GM21360 (cell line): Measurements from ENCODE around the gene STARD6.
"Not testable (repeated sequence)": the region's sequence is repeated elsewhere in the genome, so short reads cannot be mapped to it uniquely, and the experiment has no call there.

Experiments used
- ATAC-seq: cut with Tn5 transposase; IDR thresholded peaks from one replicate; pipeline ENCODE4 v1.9.1; 2021; ENCODE audit warnings: mild to moderate bottlenecking, moderate library complexity; ENCODE audit not compliant: unreplicated experiment

Gene STARD6

DNA sequence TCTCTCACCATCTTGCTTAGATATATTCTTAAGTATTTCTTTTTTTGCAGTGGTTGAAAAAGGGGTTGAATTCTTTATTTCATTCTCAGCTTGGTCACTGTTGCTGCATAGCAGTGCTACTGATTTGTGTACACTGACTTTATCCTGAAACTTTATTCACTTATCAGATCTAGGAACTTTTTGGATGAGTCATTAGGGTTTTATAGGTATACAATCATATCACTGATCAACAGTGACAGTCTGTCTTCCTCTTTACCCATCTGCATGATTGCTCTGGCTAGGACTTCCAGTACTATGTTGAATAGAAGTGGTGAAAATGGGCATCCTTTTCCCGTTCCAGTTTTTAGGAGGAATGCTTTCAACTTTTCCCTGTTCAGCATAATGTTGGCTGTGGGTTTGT lies 6.5 kb downstream of the STARD6 start:
- ATAC-seq: no peak

DNA sequence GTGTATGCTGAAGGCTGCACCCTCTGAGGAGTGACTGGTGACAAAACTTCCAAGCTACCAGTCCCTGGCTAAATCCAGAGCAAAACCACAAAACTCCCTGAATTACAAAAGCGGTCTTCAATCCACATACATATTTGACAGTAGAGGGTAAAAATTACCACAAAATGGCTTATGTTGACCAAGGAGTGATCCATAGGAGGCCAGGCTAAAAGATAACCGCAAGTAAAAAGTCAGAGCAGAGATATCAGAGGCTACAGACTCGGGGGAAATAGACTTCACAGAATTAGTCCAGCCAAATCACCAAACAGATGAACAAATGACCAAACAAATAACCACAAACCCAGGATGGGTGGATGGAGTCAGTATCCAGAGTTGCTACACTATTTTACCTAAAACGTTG lies 19.4 kb downstream of the STARD6 start:
- no peak for ATAC-seq

DNA sequence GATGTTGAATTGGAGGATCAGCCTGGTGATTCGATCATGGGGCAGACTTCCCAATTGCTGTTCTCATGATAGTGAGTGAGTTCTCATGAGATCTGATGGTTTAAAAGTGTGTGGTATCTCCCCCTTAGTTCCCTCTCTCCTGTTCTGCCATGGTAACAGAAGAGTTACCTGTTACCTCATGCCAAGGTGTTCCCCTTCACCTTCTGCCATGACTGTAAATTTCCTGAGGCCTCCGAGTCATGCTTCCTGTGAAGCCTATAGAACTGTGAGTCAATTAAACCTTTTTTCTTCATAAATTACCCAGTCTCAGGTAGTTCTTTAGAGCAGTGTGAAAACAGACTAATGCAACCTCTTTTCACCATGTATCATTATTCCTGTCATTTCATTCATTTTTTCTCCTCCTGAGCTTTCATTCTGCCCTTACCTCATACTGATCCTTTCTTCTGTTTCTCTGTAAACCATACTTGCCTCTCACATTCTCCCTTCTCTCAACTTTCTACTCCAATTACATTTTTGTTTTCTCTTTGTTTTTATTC lies 22.0 kb downstream of the STARD6 start:
- ATAC-seq: no peak

DNA sequence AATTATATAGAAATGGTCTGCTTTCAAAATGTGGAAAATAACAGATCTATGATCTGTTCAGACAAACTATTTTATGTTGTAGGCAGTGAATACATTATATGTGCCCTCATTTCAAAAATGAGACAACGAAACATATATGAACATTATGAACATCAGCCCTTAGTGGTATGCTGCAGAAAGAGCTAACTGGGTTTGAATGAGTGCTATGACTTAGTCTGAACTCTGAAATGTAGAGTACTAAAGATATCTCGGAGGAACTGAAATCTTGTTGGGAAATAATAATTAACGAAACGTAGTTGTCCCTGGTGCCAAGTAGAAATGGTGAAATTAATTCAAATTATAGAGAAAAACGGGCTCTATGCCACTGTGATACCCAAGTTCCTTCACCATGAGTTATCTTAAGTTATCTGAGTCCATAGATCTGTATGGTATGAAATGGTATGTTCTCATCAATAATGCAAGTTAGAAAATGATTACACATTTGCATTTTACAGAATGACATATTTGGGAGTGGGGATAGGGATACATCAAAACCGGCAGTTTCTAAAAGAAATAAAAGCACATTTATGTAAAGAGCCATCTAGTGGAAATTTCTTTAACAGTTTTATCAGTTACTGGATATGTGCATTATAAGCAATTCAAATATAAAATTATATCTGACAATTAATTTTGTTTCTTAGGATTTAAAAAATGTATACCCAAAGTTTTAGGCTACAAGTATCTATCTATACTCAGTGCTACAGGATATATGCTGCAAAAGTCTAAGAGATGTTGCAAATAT lies 26.7 kb downstream of the STARD6 start:
- no peak for ATAC-seq

DNA sequence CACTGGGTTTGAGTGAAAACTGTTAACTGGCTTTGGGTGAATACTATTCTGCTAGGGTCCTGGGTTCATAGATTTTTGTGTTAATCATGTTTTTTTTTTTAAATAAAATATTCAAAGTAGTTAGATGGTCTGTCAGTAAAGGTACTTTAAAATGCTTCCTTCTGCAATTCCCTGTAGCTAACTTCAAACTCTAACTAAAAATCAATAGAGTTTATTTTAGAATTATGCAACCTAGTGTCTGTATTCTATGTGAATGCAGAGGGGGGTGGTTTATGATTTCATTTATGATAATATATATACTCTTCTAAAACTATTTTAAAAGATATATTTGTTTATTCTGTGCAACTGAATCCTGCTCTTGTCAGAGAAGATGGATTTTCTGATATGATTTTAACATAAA lies 27.9 kb downstream of the STARD6 start:
- ATAC-seq: no peak

DNA sequence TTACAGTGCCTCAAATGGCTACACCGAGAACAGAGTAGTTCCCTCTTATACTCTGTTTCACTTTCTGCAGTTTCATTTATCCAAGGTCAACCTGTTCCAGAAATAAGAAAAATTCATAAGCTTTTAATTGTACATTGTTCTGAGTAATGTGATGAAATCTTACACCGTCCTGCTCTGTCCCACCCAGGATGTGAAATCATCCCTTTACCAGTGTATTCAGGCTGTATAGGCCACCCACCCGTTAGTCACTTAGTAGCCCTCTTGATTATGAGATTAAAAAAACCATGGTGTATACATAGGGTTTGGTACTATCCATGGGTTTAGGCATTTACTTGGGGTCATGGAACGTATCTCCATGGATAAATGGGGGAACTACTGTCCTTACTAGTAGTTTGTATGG lies 29.8 kb downstream of the STARD6 start:
- ATAC-seq: no peak

DNA sequence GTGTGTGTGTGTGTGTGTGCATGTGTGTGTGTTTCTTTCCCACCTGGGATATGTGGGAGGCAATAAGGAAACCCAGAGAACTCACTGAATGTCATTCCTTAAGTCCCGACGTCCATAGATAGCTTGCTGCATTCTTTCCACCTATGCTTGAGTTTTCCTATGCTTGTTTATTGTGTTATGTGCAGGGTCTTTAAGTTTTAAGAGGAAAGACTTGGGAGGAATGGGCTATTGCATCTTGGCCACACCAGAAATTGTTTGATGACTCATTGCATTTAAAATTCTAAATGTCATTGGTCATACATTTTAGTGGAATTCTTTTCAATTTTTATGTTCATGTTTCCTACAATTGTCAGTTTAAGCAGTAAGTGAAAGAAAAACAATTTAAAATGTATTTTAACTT lies 33.7 kb downstream of the STARD6 start:
- ATAC-seq: no peak

DNA sequence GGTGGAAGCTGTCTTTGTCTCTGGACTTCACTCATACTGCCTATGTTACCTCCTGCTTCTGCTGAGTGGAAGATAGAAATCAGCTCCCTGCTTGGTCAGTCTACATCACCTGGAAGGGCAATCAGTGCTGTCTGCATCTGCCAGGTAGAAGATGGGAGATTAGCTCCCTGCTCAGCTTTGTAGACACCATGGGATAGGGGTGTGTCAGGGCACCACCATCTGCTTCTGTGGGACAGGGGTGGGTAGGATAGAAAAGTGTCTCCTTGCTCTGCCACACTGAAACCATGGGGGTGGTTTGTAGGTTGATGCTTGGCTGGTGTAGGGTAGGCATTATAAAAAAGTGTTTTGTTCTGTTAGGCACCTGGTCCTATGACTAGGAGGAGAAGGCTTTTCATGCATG lies 34.1 kb downstream of the STARD6 start:
- ATAC-seq: no peak

DNA sequence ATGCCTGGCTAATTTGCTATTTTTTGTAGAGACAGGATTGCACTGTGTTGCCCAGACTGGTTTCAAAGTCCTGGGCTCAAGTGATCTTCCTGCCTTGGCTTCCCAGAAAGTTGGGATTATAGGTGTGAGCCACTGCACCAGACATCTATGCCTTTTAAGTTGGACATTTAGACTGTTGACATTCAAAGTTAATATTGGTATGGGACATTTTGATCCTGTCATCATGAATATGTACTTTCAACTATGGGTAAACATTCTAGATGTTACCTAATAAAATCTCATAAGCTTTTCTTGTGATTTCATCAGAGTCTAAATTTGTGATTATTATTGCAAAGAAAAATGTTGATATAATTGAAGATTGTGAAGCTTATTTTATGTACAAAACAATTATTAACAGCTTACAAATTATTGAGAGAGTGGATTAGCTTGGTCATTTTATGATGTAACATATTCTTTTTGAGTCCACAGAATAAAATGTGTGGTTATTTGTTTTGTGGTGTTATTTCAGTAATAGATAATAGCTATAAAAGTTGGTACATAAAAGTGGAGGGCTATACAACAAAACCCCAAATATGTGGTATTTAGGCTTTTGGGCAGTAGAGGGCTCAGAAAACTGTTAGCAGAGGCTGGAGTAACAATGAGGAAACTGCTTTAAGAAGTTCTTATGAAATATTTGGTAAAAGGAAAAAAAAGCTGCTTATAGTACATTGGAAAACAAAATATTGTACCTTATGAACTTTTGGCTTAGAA lies 41.4 kb downstream of the STARD6 start:
- no peak for ATAC-seq

DNA sequence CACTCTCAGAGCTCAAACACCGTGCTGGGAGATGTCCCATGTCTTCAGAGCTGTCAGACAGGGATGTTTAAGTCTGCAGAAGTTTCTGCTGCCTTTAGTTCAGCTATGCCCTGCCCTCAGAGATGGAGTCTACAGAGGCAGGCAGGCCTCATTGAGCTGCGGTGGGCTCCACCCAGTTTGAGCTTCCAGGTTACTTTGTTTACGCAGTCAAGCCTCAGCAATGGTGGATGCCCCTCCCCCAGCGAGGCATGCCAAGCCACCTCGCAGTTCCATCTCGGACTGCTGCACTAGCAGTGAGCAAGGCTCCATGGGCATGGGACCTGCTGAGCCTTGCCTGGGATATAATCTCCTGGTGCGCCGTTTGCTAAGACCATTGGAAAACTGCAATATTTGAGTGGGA lies 48.1 kb downstream of the STARD6 start:
- not testable (repeated sequence) for ATAC-seq

DNA sequence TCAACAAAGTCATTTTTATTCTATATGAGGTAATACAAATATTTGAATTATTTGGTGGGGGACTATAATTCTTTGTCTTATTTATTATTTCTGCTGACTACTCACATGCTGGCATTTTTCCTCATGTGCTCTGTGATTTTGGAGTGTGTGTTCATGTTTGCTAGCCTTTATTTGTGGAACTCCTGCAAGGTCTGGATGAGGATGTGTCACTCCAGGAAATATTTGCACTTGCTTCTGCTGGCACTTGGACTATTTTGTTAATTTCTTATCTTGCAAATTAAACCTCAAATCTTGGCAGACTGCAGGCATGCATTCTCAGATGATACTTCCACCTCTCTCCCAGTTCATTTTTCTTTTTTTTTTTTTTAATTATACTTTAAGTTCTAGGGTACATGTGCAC lies 54.2 kb downstream of the STARD6 start:
- ATAC-seq: no peak

DNA sequence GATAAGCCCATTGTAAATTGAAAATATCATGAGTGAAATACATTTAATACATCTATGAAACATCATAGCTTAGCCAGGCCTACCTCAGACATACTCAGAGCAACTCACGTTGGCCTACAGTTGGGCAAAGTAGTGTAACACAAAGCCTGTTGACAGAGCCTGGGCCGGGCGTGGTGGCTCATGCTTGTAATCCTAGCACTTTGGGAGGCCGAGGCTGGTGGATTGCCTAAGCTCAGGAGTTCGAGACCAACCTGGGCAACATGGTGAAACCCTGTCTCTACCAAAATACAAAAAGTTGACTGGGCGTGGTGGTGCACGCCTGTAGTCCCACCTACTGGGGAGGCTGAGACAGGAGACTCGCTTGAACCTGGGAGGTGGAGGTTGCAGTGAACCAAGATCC lies 58.7 kb downstream of the STARD6 start:
- not testable (repeated sequence) for ATAC-seq

DNA sequence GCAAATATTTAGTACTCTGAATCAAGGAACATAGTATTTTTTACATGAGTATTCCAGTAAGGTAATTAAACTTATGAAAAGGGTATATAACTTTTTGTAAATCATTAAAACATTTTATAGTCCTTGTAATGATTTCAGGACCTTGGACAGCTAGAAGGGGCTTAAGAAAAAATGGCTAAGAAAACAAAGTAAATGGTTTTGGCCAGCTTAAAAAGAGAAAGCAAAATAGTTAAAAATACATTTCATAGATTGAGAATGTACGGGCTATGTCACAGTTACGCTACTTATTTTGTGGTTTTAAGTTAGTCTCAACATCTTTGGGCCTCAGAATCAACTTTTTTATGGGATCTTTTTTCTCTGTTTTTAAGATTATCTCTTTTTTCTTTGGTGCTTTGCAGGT lies 61.6 kb downstream of the STARD6 start:
- no peak for ATAC-seq

DNA sequence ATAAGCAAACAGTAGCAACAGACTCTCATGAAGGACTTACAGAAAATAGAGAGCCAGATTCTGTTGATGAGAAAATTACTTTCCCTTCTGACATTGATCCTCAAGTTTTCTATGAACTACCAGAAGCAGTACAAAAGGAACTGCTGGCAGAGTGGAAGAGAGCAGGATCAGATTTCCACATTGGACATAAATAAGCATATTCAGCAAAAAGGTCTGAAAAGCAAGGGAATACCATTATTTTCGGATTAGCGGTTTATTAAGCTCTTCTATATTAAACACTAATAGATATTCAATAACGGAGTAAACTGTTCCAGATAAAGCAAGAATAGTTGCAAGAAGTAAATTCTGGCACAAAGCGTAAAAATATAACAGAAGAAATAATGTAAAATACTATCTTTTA lies 63.4 kb downstream of the STARD6 start:
- no peak for ATAC-seq

DNA sequence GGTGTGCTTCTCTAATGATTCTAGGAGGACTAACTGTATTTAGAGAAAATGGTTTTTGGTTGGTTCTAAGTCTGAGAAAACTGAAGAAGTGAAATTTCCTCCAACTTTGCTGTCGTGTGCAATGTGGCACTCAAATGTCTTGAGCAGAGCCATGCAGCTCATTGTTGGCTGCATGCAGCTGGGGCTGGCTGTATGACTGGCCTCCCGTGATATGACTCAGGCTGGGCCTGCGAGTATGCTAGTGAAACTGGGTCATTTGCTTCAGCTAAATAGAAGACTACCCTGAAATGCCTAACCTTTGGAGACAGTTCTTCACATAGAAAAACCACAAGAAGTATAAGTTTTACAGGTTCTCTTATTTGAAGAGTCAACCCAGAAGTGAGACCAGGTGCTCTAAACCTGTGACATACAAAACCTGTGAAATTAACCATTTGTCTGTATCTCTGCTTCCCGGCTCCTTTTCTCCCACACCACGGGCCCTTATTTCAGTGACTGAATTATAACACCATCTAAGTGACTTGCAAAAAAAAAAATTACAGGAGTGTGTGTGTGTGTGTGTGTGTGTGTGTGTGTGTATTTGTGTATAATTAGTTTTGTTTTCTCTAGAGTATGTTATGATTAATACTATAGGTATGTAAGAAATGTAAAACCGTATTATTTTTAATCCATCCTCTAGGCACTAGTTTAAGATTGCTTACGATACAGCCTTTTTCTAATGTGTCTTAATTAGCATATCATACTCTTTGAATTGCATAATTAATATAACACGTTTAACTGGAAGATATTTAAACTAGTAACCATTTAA lies 72.5 kb downstream of the STARD6 start:
- ATAC-seq: peak; percentile 100

DNA sequence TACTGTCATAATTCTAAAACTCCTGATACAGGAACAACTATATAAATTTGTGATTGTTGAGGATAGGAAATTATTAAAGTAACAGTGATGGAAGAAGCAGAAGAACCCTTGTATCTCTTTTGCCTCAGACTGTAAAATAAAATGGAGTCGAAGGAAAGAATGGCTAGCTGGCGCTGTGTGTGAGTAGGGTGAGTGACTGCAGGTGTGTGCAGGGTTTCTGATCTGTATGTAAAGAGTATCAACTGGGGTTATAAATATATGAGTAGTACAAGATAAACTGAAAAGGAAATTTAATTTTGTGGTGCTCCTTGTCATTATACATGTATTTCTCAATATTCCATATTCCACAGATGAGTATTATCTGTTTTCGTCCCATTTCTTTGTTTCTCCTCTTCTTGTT lies 73.1 kb downstream of the STARD6 start:
- peak; percentile 11 for ATAC-seq

DNA sequence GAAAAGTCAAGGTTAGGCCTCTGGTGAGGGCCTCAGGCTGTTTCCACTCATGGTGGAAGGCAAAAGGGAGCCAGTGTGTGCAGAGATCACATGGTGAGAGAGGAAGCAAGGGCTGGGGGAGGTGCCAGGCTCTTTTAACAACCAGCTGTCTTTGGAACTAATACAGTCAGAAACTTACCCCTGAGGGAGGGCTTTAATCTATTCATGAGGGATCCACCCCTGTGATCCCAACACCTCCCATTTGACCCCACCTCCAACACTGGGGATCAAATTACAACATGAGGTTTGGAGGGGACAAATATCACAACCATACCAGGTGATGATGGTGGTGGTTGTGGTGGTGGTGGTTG lies 77.5 kb downstream of the STARD6 start:
- no peak for ATAC-seq

DNA sequence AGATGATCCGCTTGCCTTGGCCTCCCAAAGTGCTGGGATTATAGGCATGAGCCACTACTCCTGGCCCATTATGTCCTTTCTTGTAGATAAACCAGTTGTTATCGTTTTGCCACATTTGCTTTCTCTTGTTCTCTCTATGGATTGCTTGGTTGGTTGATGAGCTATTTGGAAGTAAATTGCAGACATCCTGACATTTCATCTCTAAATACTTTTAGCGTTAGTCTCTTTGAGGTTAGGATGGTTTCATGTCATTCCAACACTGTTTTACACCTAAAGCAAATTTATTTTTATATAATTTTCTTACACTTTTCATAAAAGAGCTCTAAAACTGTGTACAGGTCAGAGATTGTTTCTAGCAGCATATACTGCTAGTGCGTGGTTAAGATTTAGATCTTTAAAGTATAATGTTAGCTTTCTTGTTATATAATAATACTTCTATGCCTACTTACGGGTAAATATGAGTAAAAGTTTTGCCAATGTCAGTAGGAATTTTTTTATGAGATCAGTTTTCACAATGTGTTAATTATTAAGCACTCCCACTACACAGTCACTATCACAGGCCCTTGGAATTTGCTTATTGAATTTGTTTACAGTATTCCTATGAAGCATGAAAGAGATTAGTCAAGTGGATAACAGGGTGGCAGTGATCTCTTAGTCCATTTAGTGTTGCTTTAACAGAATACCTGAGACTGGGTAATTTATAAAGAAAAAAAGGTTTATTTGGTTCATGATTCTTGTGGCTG lies 78.0 kb downstream of the STARD6 start:
- no peak for ATAC-seq

DNA sequence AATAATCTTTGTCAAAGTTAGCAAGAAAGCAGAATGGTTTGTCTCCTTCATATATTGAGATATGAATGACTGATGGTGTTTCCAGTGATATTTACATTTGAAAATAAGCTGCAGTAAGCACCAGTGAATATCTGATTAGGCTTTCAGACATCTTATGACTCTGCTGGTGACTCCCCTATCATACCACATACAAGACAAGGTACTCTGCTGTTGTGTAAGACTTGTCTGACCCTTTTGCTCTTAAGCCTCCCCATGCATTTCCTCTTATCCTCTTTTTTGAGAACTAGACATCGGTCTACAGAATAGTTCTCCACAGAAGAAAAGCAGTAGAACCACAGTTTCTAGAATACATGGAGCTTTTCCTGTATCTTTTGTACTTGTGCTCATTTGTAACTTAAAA lies 79.0 kb downstream of the STARD6 start:
- no peak for ATAC-seq

DNA sequence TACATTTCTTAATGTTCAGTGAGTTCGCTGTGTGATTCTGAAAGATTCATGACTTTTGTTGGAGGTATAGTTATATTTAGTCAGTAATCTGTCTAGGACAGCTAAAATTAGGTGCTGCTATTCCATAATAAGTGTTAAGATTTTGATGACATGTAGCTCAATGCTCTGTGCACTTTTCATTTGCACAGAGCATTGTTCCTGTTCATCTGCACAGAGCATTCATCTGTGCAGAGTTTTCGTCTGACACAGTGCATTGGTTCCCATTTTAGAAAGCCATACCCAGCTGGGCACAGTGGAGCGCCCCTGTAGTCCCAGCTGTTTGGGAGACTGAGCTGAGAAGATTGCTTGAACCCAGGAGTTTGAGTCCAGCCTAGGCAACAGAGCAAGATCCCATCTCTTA lies 79.8 kb downstream of the STARD6 start:
- no peak for ATAC-seq
